Measurements from ENCODE around the gene FAM174B.

FAM174B gene

GRCh38 chr15:92634060-92634459 lies 21.5 kb downstream of the FAM174B start:
- TF ChIP-seq MAX (IDR thresholded peaks at IDR 0.05) (no peak), RAD21 (IDR thresholded peaks at IDR 0.05; ENCODE audit: low read depth) (no peak), ZBTB7A (IDR thresholded peaks at IDR 0.05; ENCODE audit: low read depth) (no peak), YY1 (IDR thresholded peaks at IDR 0.05; ENCODE audit: low read depth) (no peak), REST (IDR thresholded peaks at IDR 0.05; ENCODE audit: low read depth) (no peak), NFIC (IDR thresholded peaks at IDR 0.05) (no peak)

- TF ChIP-seq TEAD4 (IDR thresholded peaks at IDR 0.05) = no peak
- no peak for TF ChIP-seq CEBPB (IDR thresholded peaks at IDR 0.05)
- TF ChIP-seq NFIC (IDR thresholded peaks at IDR 0.05) = no peak
Observed at GRCh38 chr15:92633418-92633817, 22.2 kb downstream of the FAM174B start.

- TF ChIP-seq ZBTB7A (IDR thresholded peaks at IDR 0.05; ENCODE audit: low read depth) = no peak
Observed at GRCh38 chr15:92633001-92633400, 22.6 kb downstream of the FAM174B start.

- no peak for TF ChIP-seq EGR1 (IDR thresholded peaks at IDR 0.05)
- no peak for TF ChIP-seq ZBTB7A (IDR thresholded peaks at IDR 0.05; ENCODE audit: low read depth)
- no peak for TF ChIP-seq YY1 (IDR thresholded peaks at IDR 0.05; ENCODE audit: low read depth)
- no peak for TF ChIP-seq CREB1 (IDR thresholded peaks at IDR 0.05; ENCODE audit: low read depth)
Observed at GRCh38 chr15:92631721-92632120, 23.9 kb downstream of the FAM174B start.

- no peak for TF ChIP-seq TCF12 (IDR thresholded peaks at IDR 0.05; ENCODE audit: low read depth)
Observed at GRCh38 chr15:92629975-92630626, 25.5 kb downstream of the FAM174B start.

- TF ChIP-seq EGR1 (IDR thresholded peaks at IDR 0.05) = no peak
- no peak for TF ChIP-seq REST (IDR thresholded peaks at IDR 0.05; ENCODE audit: low read depth)
- TF ChIP-seq YY1 (IDR thresholded peaks at IDR 0.05; ENCODE audit: low read depth) = no peak
- TF ChIP-seq ZBTB7A (IDR thresholded peaks at IDR 0.05; ENCODE audit: low read depth) = no peak
- TF ChIP-seq USF1 (IDR thresholded peaks at IDR 0.05) = no peak
- no peak for TF ChIP-seq NFIC (IDR thresholded peaks at IDR 0.05)
- TF ChIP-seq TCF12 (IDR thresholded peaks at IDR 0.05; ENCODE audit: low read depth) = no peak
- TF ChIP-seq CREB1 (IDR thresholded peaks at IDR 0.05; ENCODE audit: low read depth) = no peak
- TF ChIP-seq TAF1 (IDR thresholded peaks at IDR 0.05; ENCODE audit: low read depth) = no peak
- TF ChIP-seq EP300 (IDR thresholded peaks at IDR 0.05; ENCODE audit: borderline replicate concordance) = no peak
- no peak for TF ChIP-seq MAX (IDR thresholded peaks at IDR 0.05)
Observed at GRCh38 chr15:92629276-92629974, 26.1 kb downstream of the FAM174B start.

- TF ChIP-seq ZBTB7A (IDR thresholded peaks at IDR 0.05; ENCODE audit: low read depth) = no peak
- TF ChIP-seq EGR1 (IDR thresholded peaks at IDR 0.05) = no peak
- TF ChIP-seq USF1 (IDR thresholded peaks at IDR 0.05) = no peak
- TF ChIP-seq TEAD4 (IDR thresholded peaks at IDR 0.05) = no peak
- TF ChIP-seq YY1 (IDR thresholded peaks at IDR 0.05; ENCODE audit: low read depth) = no peak
- no peak for TF ChIP-seq REST (IDR thresholded peaks at IDR 0.05; ENCODE audit: low read depth)
- TF ChIP-seq TAF1 (IDR thresholded peaks at IDR 0.05; ENCODE audit: low read depth) = no peak
- no peak for TF ChIP-seq TCF12 (IDR thresholded peaks at IDR 0.05; ENCODE audit: low read depth)
- no peak for TF ChIP-seq CEBPB (IDR thresholded peaks at IDR 0.05)
- TF ChIP-seq CREB1 (IDR thresholded peaks at IDR 0.05; ENCODE audit: low read depth) = no peak
- no peak for TF ChIP-seq FOXM1 (IDR thresholded peaks at IDR 0.05; ENCODE audit: borderline replicate concordance, low read depth)
- TF ChIP-seq EP300 (IDR thresholded peaks at IDR 0.05; ENCODE audit: borderline replicate concordance) = no peak
- TF ChIP-seq NFIC (IDR thresholded peaks at IDR 0.05) = no peak
- no peak for TF ChIP-seq RAD21 (IDR thresholded peaks at IDR 0.05; ENCODE audit: low read depth)
- TF ChIP-seq MAX (IDR thresholded peaks at IDR 0.05) = no peak
Observed at GRCh38 chr15:92627014-92627413, 28.6 kb downstream of the FAM174B start.

Measured in Ishikawa (cell line).